HCT116 (cell line): ENCODE measurements around the gene CMPK2. TPM values are rescaled to one million over a fixed set of nuclear protein-coding genes. Genes with fewer than 3 reads are reported as not detected.
"Not testable (repeated sequence)": the region's sequence is repeated elsewhere in the genome, so short reads cannot be mapped to it uniquely, and the experiment has no call there.

Source experiments
- ATAC-seq: fragments of 200-7000 bp; cut with Tn5 transposase; 2 replicates; pipeline ENCODE4 v1.9.1; 2020; ENCODE audit warnings: mild to moderate bottlenecking, moderate library complexity
- BruUV-seq: library from RNA; stranded (reverse); fragments of 400-500 nt; replicated peaks from 2 replicates; lab custom pipeline; 2021; lab: Mats Ljungman, UMichigan
- CTCF ChIA-PET: fragments of 300-600 bp; sonication (Branson Sonifier 250); formaldehyde crosslinking; loops from one replicate; lab custom pipeline; 2021; ENCODE audit warnings: antibody characterized with exemption; lab: Charles Lee
- POLR2A ChIA-PET: fragments of 300-600, 350-600 bp; sonication (Branson Sonifier 250); formaldehyde crosslinking; loops from one replicate; lab custom pipeline; 2021; ENCODE audit warnings: antibody characterized with exemption; lab: Charles Lee
- RAD21 ChIA-PET, 2 experiments: fragments of 300-600 bp; sonication (Branson Sonifier 250); formaldehyde crosslinking; loops; one replicate each; lab custom pipeline; 2023; ENCODE audit warnings: low total read pairs in 2 of 2; ENCODE audit not compliant: uncharacterized antibody in 2 of 2, unreplicated experiment in 2 of 2, low non-redundant PET in 1 of 2; lab: Charles Lee
- DNase-seq: peaks from one replicate; pipeline ENCODE4 v3.0.0-alpha.2; 2010; ENCODE audit warnings: low read depth, low spot score
- H2AFZ ChIP-seq: fragments of 200-600 bp; shearing (Covaris generic), sonication (generic); 2 replicates; pipeline ENCODE4 v1.6.1; 2017; ENCODE audit warnings: low read depth, mixed run types, mixed read lengths, antibody characterized with exemption, low read length; ENCODE audit not compliant: poor library complexity, severe bottlenecking
- H3K27ac ChIP-seq: 2 replicates; pipeline ENCODE4 v1.5.1; 2012; ENCODE audit warnings: low read depth, low read length
- H3K27me3 ChIP-seq: fragments of 200-600 bp; sonication (generic); 2 replicates; pipeline ENCODE4 v1.6.1; 2016; ENCODE audit warnings: mixed run types, low read length, mixed read lengths; ENCODE audit not compliant: insufficient read depth
- H3K36me3 ChIP-seq, 2 experiments: fragments of 200-500 bp in 1 of 2; fragments of 200-600 bp in 1 of 2; sonication (Bioruptor generic) in 1 of 2; sonication (generic) in 1 of 2; 2 replicates each; pipeline versions ENCODE4 v1.5.1 to v1.6.1; 2014 to 2016; ENCODE audit warnings: low read length in 2 of 2, inconsistent platforms in 1 of 2, mixed read lengths in 1 of 2, mixed run types in 1 of 2; ENCODE audit not compliant: insufficient read depth in 2 of 2, control insufficient read depth in 1 of 2
- H3K4me1 ChIP-seq, 2 experiments: fragments of 200-600 bp in 1 of 2; sonication (generic) in 1 of 2; 2 replicates each; pipeline versions ENCODE4 v1.5.1 to v1.6.1; 2012 to 2017; ENCODE audit warnings: low read length in 2 of 2, inconsistent platforms in 1 of 2, mild to moderate bottlenecking in 1 of 2, mixed read lengths in 1 of 2, mixed run types in 1 of 2, moderate library complexity in 1 of 2; ENCODE audit not compliant: insufficient read depth in 2 of 2, control insufficient read depth in 1 of 2
- H3K4me2 ChIP-seq: fragments of 200-600 bp; sonication (generic); 2 replicates; pipeline ENCODE4 v1.6.1; 2017; ENCODE audit warnings: mixed run types, low read length, mixed read lengths
- H3K4me3 ChIP-seq, 2 experiments: fragments of 200-600 bp in 1 of 2; sonication (generic) in 1 of 2; replicated peaks in 1 of 2; 2 replicates each; pipeline ENCODE4 v1.5.1; 2011 to 2016; ENCODE audit warnings: low read length in 2 of 2, control low read depth in 1 of 2, low read depth in 1 of 2, mild to moderate bottlenecking in 1 of 2, mixed read lengths in 1 of 2, mixed run types in 1 of 2
- H3K79me2 ChIP-seq: fragments of 200-600 bp; sonication (generic); 2 replicates; pipeline ENCODE4 v1.6.1; 2017; ENCODE audit warnings: mild to moderate bottlenecking, mixed run types, low read length, moderate library complexity, mixed read lengths; ENCODE audit not compliant: insufficient read depth
- H3K9ac ChIP-seq: fragments of 200-600 bp; sonication (generic); 2 replicates; pipeline ENCODE4 v1.6.1; 2016; ENCODE audit warnings: low read length, mixed read lengths
- H3K9me2 ChIP-seq: fragments of 200-600 bp; sonication (generic), shearing (Covaris generic); 2 replicates; pipeline ENCODE4 v1.6.1; 2017; ENCODE audit warnings: mixed run types, mild to moderate bottlenecking, moderate library complexity; ENCODE audit not compliant: insufficient read depth
- H3K9me3 ChIP-seq, 2 experiments: fragments of 200-500 bp in 1 of 2; fragments of 200-600 bp in 1 of 2; sonication (Bioruptor generic) in 1 of 2; sonication (generic) in 1 of 2; 2 replicates each; pipeline ENCODE4 v1.6.1; 2014 to 2017; ENCODE audit warnings: low read length in 2 of 2, mixed read lengths in 2 of 2, inconsistent platforms in 1 of 2, low read depth in 1 of 2, mild to moderate bottlenecking in 1 of 2, mixed run types in 1 of 2, moderate library complexity in 1 of 2; ENCODE audit not compliant: control insufficient read depth in 1 of 2, insufficient read depth in 1 of 2
- H4K20me1 ChIP-seq: fragments of 200-600 bp; sonication (generic), shearing (Covaris generic); 2 replicates; pipeline ENCODE4 v1.6.1; 2017; ENCODE audit warnings: mixed run types, mild to moderate bottlenecking, moderate library complexity; ENCODE audit not compliant: insufficient read depth
- CEBPB ChIP-seq: IDR thresholded peaks from 2 replicates; pipeline ENCODE4 v1.6.1; 2012; ENCODE audit warnings: low read depth
- EZH2 ChIP-seq: fragments of 200-600 bp; sonication (generic); IDR thresholded peaks from 2 replicates; pipeline ENCODE4 v1.6.1; 2017; ENCODE audit warnings: antibody characterized with exemption, mixed run types
- JUND ChIP-seq: IDR thresholded peaks from 2 replicates; pipeline ENCODE4 v1.6.1; 2012
- POLR2A ChIP-seq: IDR thresholded peaks from 2 replicates; pipeline ENCODE4 v1.7.0; 2011; ENCODE audit warnings: borderline replicate concordance; ENCODE audit not compliant: insufficient read depth, insufficient read length; ENCODE audit errors: extremely low read depth
- RAD21 ChIP-seq: IDR thresholded peaks from 2 replicates; pipeline ENCODE4 v1.6.1; 2012; ENCODE audit warnings: low read depth, mild to moderate bottlenecking
- SRF ChIP-seq: IDR thresholded peaks from 2 replicates; pipeline ENCODE4 v1.6.1; 2012; ENCODE audit warnings: low read depth
- intact Hi-C: fragments of 100-400 bp; cut with micrococcal nuclease; formaldehyde crosslinking; loops from 2 replicates; pipeline ENCODE4 v1.10.0; 2022
- total RNA-seq: library from RNA; stranded (reverse); gene quantifications from one replicate; pipeline ENCODE4 v1.2.1, GENCODE V29; 2021; ENCODE audit not compliant: unreplicated experiment
- TF ChIP-seq, protein P1 (sequence below): IDR thresholded peaks from 2 replicates; pipeline ENCODE4 v1.6.1; 2012
- TF ChIP-seq, protein P2 (sequence below), 3 experiments: fragments of 200-600 bp in 1 of 3; sonication (generic) in 1 of 3; IDR thresholded peaks in 2 of 3; conservative IDR thresholded peaks in 1 of 3; 2 replicates each; pipeline ENCODE4 v1.5.1; 2012 to 2017; ENCODE audit warnings: low read depth in 2 of 3, low read length in 2 of 3, antibody characterized with exemption in 1 of 3, borderline replicate concordance in 1 of 3, control low read depth in 1 of 3, mild to moderate bottlenecking in 1 of 3, mixed read lengths in 1 of 3, mixed run types in 1 of 3, moderate library complexity in 1 of 3; ENCODE audit not compliant: insufficient read depth in 1 of 3

Gene CMPK2
- total RNA-seq, 1 experiment from 2014 or later, result 1.5 TPM

DNA sequence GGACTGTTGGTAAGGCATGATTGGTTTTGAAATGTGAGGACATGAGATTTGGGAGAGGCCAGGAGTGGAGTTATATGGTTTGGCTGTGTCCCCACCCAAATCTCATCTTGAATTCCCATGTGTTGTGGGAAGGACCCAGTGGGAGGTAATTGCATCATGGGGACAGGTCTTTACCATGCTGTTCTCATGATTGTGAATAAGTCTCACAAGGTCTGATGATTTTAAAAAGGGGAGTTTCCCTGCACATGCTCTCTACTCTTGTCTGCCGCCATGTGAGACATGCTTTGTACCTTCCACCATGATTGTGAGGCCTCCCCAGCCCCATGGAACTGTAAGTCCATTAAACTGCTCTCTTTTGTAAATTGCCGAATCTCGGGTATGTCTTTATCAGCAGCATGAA lies 5.4 kb downstream of the CMPK2 start (continued):
- TF ChIP-seq POLR2A (no peak), CEBPB (no peak), EZH2 (no peak), SRF (no peak), JUND (no peak), RAD21 (no peak)
- TF ChIP-seq, protein P1, sequence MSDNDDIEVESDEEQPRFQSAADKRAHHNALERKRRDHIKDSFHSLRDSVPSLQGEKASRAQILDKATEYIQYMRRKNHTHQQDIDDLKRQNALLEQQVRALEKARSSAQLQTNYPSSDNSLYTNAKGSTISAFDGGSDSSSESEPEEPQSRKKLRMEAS, result no peak
- TF ChIP-seq, protein P2, sequence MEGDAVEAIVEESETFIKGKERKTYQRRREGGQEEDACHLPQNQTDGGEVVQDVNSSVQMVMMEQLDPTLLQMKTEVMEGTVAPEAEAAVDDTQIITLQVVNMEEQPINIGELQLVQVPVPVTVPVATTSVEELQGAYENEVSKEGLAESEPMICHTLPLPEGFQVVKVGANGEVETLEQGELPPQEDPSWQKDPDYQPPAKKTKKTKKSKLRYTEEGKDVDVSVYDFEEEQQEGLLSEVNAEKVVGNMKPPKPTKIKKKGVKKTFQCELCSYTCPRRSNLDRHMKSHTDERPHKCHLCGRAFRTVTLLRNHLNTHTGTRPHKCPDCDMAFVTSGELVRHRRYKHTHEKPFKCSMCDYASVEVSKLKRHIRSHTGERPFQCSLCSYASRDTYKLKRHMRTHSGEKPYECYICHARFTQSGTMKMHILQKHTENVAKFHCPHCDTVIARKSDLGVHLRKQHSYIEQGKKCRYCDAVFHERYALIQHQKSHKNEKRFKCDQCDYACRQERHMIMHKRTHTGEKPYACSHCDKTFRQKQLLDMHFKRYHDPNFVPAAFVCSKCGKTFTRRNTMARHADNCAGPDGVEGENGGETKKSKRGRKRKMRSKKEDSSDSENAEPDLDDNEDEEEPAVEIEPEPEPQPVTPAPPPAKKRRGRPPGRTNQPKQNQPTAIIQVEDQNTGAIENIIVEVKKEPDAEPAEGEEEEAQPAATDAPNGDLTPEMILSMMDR (IDR thresholded peaks at IDR 0.05 in 2 of 3, conservative IDR thresholded peaks at IDR 0.05 in 1 of 3; ENCODE audit: borderline replicate concordance in 1 of 3, insufficient read depth in 1 of 3, low read depth in 2 of 3, low read length in 2 of 3), result no peak

DNA sequence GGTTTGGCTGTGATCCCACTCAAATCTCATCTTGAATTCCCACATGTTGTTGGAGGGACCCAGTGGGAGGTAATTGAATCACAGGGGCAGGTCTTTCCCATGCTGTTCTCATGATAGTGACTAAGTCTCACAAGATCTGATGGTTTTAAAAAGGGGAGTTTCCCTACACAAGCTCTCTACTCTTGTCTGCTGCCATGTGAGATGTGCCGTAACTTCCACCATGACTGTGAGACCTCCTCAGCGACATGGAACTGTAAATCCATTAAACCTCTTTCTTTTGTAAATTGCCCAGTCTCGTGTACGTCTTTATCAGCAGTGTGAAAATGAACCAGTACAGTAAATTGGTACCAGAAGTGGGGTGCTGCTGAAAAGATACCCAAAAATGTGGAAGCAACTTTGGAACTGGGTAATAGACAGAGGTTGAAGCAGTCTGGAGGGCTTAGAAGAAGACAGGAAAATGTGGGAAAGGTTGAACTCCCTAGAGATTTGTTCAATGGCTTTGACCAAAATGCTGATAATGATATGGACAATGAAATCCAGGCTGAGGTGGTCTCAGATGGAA lies 7.2 kb downstream of the CMPK2 start:
- H2AFZ ChIP-seq, H3K4me3 ChIP-seq, H3K9ac ChIP-seq, POLR2A ChIA-PET, ATAC-seq, BruUV-seq, H4K20me1 ChIP-seq, CTCF ChIA-PET, H3K9me3 ChIP-seq, H3K27me3 ChIP-seq, H3K36me3 ChIP-seq, H3K27ac ChIP-seq, DNase-seq, RAD21 ChIA-PET, H3K4me1 ChIP-seq, H3K4me2 ChIP-seq, H3K9me2 ChIP-seq, intact Hi-C loops, H3K79me2 ChIP-seq: not testable (repeated sequence)
